Measurements from ENCODE around the gene RALGAPA2.

DNA sequence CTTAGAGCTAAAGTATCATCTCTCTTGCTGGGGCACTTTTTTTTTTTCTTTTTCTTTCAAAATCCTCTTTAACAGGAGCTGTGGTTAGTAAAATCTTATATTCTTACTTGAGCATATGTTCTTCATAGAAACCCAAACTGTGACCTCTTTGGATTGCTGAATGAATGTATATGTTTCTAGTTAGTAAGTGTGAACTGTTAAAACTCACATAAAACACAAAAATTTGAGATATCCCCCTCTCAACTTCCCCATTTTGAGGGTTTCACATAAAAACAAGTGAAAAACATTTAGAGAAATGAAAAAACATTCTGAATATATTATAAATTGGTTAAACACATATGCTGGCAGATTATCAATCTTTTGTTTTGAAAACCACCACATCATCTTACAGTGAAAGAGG is 266.4 kb downstream of the RALGAPA2 start:
- TF ChIP-seq POLR2A (IDR thresholded peaks at IDR 0.05), result no peak
- TF ChIP-seq, protein P1, sequence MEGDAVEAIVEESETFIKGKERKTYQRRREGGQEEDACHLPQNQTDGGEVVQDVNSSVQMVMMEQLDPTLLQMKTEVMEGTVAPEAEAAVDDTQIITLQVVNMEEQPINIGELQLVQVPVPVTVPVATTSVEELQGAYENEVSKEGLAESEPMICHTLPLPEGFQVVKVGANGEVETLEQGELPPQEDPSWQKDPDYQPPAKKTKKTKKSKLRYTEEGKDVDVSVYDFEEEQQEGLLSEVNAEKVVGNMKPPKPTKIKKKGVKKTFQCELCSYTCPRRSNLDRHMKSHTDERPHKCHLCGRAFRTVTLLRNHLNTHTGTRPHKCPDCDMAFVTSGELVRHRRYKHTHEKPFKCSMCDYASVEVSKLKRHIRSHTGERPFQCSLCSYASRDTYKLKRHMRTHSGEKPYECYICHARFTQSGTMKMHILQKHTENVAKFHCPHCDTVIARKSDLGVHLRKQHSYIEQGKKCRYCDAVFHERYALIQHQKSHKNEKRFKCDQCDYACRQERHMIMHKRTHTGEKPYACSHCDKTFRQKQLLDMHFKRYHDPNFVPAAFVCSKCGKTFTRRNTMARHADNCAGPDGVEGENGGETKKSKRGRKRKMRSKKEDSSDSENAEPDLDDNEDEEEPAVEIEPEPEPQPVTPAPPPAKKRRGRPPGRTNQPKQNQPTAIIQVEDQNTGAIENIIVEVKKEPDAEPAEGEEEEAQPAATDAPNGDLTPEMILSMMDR (IDR thresholded peaks at IDR 0.05), result no peak

All from Peyer's patch (tissue), 4 donors.